HG03175 (cell line): Measurements from ENCODE around the gene WNT4.
"Not testable (repeated sequence)": the region's sequence is repeated elsewhere in the genome, so short reads cannot be mapped to it uniquely, and the experiment has no call there.

ENCODE experiments used
- ATAC-seq: cut with Tn5 transposase; IDR thresholded peaks from one replicate; pipeline ENCODE4 v1.9.1; 2021; ENCODE audit warnings: mild to moderate bottlenecking, moderate library complexity; ENCODE audit not compliant: unreplicated experiment

WNT4 gene

DNA sequence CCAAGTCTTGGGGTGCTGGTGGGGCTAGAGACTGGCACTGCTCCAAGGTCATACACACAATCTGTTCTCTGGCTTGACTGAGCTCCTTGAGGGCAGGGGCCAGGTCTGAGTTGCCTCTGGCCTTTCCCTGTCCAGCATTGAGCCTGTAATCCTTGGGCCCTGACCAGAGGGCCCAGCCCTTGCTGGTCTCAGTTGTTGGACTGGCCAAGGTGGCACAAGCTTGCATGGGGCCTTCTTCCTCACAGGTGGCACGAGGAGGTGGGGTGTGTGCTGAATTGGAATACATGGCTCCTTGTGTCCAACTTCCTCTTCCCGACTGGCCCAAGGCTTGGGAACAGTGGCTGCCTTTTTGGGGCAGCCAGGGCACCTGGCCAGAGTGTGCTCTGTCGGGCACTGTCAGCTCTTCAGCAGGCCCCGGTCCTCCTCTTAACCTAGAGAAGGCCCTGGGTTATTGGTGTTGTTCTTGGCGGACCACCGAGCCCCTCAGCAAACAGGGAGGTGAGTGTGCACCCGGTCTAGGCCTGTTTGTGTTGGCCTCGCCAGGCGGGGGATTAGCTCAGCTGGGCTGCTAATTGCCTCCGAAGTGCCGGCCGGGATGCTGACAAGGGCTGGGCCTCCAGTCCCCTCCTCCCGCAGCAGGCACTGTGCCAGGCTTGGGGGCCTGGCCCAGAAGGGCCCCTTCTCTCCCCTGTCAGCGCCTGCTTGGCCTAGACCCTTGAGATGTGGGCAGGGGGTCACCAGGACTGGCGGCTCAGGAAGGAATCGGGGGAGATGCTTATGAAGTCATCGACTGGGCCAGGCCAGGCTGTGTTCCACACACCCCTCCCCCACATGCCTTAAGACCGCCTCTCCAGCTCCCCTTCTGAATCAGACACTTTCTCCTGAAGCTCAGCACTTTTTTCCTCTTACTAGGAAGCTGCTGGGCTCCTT lies 28.5 kb downstream of the WNT4 start:
- ATAC-seq: no peak

DNA sequence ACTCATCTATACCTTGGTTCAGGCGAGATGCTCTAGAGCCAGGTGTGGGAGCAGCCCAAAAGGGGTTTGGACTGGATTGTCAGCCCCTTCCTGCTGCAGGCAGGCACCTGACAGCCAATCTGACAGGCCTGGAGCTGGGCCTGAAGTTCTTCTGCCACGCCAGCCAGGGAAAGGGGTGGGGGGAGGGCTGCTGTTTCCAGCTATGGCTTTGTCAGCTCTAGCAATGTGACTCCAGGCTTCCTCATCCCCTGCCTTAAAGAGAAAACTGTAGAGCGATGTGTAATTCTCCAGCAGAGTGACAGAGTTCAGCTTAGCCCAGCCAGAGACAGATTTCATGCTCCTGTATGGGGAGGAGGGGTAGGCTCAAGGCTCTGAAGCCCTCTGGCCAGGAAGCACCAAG lies 30.3 kb downstream of the WNT4 start:
- ATAC-seq: no peak

DNA sequence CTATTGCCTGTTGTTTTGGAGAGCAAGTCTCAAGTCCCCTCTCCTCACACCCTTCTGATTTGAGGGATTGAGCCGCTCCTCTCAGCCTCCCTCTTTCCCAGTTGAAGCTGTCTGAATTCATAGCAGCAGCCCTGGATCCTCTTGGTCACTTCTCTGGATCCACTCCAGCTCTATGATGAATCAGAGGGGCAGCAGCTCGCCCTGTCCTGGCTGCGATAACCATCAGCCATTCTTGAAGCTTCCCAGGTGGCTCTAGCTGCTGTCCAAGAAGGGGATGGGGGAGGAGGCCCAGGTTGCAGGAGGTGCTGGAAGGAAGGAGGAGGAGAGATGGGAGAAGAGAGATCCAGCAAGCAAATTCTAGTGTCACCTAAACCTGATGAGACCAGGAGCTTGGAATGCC lies 31.3 kb downstream of the WNT4 start:
- no peak for ATAC-seq

DNA sequence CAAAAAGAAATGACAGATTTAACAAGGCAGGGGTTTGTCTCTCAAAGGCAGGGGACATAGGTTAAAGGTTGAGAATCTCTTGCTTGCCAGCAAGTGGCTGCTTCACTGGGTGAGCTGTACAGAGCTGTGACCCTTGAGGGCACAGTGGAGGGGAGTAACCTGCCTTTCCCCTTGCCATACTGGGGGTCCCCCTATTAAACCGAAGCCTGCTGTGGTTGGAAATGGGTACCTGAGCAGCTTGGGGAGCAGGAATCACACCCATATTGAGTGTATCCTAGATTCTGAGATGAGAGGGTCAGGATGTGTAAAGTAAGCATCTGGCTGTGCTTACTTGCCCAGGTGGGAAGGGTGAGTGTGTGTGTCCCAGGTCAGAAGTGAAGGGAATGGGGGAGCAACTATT lies 31.8 kb downstream of the WNT4 start:
- ATAC-seq: no peak

DNA sequence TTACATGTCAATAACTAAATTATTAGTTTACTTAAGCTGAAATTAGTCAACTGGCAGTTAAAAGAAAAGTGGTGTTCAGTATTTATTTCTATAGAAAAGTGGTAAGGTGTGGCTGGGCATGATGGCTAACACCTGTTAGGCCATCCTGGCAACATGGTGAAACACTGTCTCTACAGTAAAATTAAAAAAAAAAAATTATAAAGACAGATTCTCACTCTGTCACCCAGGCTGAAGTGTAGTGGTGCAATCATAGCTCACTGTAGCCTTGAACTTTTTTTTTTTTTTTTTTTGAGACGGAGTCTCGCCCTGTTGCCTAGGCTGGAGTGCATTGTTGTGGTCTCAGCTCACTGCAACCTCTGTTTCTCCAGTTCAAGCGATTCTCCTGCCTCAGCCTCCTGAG lies 32.9 kb downstream of the WNT4 start:
- no peak for ATAC-seq

DNA sequence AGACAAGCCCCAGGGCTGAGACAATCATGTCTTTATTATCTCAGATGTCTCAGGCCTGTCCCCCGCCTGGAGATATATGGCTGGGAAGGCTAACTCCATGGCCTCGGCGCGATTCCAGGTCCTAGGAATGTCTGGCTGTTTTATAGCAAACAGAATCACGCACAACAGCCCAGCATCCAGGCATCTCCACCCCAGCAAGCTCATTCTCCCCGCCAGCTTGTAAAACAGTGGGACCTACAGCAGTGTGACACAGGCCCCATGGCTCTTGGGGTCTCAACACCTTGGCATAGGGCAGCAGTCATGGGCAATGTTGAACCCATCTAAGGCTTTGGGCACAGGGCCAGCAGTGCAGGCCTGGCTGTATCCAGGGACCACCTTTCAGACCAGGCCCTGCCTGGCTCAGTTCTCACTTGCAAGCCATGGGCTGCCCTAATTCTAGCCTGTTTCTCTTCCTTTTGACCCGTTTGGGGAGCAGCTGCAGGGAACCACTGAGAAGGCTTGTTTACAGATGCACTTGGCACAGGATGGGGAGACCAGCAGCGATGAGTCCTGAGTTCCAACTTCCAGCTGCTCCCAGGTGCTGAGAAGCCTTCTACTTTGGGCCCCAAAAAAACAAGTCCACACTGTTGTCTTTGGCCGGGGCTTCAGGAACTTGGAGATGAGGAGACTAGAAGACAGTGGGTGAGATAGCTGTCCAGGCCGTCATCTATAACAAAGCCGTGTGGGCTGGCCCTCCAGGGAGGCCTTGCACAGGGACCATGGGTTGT lies 34.4 kb downstream of the WNT4 start:
- ATAC-seq: no peak

DNA sequence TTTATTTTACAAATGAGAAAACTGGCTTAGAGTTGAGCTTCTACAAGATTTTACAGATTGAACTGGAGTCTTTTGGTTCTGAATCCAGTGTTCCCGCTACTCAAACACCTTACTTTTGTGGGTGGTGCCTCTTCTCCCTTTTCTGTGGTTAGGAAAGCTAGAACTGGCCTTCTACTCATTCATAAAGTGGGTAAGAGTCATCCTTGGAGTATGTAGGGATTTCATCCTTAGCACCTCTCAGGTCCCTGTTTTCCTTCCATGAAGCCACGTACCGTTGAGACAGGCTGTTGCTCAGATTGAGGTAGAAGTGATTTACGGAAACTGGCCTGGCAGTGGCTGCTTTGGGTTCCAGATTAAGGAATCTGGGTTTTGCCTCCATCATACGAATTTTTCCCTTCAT lies 35.8 kb downstream of the WNT4 start:
- ATAC-seq: no peak

DNA sequence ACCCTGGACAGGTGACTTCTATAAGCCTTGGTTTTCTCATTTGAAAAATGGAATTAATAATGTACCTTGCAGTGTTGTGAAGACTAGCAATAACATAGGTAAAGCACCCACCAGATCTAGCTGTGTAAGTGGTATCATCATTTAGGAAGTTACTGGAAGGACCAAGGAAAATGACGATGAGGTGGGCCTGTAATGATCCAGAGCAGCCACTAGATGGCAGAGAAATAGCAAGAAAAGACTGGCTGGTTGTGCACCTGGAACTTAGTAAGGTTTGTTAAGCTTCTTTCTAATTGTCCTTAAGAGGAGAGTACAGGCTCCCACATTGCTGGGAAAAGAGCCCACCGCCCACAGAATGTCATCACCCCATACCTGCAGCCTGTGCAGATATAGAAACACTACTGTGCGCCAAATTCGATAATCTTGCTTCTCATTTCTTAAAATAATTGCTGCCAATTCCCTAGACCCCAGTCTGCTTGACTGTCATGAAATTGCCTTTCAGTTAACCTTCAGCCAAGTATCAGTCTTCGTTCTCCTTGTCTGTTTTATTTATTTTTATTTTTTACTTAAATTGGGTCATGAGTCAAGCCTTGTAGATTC lies 37.2 kb downstream of the WNT4 start:
- no peak for ATAC-seq

DNA sequence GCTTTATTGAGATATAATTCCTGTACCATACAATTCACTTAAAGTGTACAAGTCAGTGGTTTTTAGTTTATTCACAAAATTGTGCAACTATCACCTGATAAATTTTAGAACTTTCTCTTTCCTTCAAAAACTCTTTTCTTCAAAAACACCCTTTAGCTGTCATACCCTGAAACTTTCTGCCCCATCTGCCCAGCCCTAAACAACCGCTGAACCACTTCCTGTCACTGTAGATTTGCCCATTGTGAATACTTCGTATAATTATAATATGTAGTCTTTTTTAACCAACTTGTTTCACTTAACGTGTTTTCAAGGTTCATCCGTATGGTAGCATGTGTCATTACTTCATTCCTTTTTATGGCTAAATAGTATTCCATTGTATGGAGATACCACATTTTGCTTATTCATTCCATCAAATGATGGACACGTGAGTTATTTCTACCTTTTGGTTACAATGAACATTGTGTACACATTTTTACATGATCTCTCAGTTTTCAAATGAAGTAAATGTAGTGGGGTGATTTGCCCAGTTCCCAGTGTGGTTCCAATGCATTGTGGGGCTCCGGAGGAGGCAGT lies 37.9 kb downstream of the WNT4 start:
- no peak for ATAC-seq

DNA sequence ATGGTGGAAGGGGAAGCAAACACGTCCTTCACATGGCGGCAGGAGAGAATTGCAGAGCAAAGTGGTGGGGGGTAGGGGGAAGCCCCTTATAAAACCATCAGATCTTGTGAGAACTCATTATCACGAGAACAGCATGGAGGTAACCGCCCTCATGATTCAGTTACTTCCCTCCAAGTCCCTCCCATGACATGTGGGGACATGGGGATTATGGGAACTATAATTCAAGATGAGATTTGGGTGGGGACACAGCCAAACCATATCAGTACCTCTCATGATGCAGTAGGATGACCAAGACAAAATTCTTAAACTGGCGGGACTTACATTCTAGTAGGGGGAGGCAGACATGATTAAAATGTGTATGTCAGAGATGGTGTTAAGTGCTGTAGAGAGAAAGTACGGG lies 38.8 kb downstream of the WNT4 start:
- no peak for ATAC-seq

DNA sequence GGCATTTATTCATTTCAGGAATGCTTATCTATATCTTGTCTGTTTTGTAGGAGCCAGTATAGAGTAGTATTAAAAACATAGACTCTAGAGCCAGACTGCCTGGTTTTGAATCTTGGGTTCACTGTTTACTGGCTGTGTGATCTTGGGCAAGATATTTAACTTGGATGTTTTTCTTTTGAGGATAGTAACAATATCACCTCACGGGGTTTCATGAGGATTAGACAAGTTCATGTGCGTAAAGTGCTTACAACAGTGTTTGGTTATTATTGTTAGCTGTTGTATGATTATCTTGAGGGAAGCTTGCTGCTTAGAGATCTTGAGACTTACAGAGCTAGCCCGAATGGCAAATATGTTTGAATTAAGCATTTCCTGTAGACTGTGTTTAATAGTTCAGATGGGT lies 40.2 kb downstream of the WNT4 start:
- ATAC-seq: no peak

DNA sequence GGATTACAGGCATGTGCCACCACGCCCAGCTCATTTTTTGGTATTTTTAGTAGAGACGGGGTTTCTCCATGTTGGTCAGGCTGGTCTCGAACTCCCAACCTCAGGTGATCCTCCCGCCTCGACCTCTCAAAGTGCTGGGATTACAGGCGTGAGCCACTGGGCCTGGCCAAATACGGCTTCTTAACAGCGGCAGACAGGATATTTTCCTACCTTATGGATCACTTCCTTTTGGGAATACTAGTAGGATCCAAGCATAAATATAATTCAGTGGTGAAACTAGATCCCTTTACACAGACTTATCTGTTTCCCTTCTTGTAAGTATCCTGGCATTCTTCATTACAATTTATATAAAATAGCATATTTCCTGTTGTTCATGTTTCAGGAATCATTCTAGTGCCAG lies 40.9 kb downstream of the WNT4 start:
- no peak for ATAC-seq

DNA sequence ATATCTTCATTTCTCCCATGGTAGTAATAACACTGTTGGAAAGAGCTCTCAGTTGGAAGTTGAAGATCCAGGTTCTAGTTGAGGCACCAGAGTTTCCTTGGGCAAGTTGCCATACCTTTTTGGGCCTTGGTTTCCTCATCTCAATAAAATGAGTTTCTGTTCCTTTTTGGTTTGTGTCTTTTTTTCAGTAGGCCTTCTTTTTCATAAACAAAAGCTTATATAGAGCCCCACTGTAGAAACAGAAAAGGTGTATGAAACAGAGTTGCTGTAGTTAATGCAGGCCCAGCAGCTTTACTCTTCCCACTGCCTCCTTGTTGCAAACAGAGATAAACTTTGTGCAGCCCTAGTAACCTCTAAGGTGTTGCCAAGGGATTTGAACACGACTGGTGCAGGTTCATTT lies 41.7 kb downstream of the WNT4 start:
- no peak for ATAC-seq

DNA sequence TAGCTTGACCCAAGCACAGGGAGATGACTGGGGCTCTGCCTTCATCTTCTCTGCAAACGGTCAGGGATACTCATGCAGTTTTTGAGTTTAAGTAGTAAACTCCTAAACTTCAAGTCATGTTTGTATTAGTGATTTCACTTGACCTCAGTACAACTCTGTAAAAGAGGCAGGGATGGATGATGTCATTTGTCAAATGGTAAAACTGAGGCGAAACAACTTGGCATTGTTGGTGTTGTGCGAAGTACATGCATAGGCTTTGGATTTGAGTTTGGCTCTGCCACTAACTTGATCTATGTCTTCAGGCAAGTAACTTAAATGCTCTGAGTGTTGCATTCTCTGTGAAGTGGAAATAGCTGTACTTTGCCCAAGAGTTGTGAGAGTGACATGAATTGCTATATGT lies 42.7 kb downstream of the WNT4 start:
- ATAC-seq: no peak

DNA sequence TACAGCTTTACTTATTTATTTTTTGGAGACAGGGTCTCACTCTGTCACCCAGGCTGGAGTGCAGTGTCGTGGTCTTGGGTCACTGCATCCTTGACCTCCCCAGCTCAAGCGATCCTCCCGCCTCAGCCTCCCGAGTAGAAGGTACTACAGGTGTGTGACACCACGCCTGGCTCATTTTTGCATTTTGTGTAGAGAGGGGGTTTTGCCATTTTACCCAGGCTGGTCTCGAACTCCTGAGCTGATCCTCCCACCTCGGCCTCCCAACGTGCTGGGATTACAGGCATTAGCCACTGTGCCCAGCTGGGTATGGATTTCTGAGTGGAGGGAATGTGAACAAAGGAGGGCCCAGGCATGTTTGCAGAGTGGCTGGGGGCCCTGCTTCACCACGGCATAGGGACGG lies 44.1 kb downstream of the WNT4 start:
- no peak for ATAC-seq

DNA sequence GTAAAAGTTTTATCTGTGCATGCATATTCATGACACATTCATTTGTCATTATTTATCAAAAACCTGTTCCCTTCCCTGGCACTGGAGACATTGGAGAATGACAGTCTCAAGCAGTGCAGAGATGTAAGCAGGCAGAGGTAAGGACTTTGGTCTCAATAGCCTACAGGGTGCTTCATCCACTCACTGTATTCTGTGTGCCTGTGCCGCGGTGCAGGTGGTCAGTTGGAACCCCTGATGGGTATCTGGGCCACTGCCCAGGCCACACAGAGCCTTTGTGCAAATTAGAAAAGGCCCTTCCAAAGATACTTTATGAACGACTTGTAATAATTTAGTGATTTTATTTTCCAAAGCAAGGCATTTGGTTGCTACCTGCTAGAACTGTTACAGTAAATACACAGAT lies 46.4 kb downstream of the WNT4 start:
- ATAC-seq: no peak

DNA sequence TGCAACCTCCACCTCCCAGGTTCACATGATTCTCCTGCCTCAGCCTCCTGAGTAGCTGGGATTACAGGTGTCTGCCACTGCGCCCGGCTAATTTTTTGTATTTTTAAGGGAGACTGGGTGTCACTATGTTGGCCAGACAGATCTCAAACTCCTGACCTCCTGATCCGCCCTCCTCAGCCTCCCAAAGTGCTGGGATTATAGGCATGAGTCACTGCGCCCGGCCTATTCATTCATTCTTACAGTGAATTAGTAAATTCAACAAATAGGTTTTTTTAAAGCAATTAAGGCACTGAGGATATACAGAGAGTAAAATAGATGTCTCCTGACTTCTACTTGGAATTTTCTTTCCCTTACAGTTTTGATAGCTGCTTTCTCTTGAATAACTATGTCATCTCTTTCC lies 46.9 kb downstream of the WNT4 start:
- ATAC-seq: no peak

DNA sequence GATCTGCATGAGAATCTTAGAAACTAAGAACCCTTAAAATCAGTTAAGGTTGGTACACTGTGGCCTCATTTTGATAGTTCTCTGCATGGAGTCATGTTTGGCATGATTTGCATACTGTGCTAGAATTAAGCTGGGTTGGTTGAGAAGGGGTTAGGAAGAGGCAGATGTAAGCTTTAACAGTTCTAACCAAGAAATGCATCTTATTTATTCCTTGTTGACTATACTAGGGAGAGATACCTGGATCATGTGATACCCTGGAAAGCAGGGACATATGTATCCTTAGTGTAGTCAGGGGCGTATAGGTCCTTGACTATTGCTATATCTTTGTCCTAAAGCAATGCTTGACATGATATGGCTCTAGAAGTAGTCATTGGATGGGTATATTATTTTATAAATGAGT lies 49.4 kb downstream of the WNT4 start:
- no peak for ATAC-seq

DNA sequence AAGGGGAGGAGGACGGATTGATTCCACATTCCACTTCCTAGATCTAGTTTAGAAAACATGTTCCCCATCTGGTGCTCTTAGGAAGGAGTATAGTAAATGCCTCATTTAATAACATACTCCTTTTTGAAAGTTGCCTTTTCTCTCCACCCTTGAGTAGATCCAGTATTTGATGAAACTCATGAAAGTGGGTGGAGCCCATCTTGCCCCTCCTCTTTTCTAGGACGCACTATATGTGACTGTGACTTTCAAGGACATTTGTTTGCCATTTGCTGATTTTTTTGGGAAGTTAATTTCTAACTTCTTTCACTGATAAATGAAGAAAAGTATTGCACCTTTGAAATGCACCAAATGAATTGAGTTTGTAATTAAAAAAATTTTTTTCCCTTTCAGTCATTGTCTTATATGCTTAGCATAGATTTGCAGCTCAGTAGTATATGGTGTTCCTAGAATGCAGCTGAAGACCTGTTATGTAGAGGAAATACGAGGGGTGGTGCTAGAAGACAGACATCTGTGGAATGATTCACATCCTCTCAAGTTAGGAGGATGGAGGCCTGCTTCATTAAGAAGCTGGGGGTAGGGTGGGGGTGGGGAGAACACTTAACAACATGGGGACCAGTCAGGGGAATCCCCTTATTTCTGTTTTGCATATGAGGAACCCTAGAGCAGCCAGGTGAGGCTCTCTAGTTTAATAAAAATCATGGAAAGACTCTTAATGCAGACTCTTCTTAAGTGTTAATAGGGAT lies 50.7 kb downstream of the WNT4 start:
- ATAC-seq: not testable (repeated sequence)

DNA sequence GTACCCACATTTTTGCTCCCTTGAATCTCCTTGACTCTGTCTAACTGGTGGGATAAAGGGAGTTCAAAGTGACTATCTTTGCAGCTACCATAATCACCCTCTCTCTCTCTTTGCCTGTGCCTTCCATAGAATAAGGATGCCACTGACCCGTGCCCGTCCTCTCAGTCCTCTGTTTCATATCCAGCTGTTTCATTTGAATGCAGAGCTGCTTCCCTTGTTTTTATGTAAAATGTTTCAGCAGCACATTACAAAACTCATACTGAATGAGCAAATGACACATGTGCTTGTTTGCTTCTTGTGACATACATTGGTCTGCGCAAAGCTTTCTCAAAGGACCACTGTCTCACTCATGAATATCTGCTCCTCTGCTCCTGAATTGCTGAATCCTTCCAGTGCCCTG lies 52.0 kb downstream of the WNT4 start:
- no peak for ATAC-seq

DNA sequence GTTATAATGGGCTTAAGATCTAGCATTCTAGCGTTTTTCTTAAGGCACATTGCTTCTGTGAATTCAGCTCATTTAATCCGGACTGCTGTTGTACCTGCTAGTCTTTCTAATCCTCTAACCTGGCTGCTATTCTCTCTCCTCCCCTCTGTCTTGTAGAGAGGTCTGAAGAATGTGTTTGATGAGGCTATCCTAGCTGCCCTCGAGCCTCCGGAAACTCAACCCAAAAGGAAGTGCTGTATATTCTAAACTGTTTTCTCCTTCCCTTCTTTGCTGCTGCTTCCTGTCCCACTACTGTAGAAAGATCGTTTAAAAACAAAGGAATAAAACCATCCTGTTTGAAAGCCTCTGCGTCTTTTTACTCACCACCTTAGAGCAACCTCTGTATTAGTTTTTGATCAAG lies 53.1 kb downstream of the WNT4 start:
- no peak for ATAC-seq
